HepG2 (cell line): ENCODE results near the gene CDK2. TPM values are rescaled to one million over a fixed set of nuclear protein-coding genes. Genes with fewer than 3 reads are reported as not detected.

Source experiments
- AGO1 ChIP-seq: fragments of 200-400 bp; formaldehyde crosslinking; IDR thresholded peaks from 2 replicates; pipeline ENCODE4 v1.6.1; 2017; ENCODE audit warnings: mild to moderate bottlenecking, low read depth, low read length, moderate library complexity; ENCODE audit not compliant: poor library complexity, severe bottlenecking
- AGO2 ChIP-seq: fragments of 200-400 bp; formaldehyde crosslinking; optimal IDR thresholded peaks from 2 replicates; pipeline ENCODE3; 2017; ENCODE audit warnings: mild to moderate bottlenecking, low read depth, low read length, moderate library complexity
- AKAP8 ChIP-seq: sonication (generic); formaldehyde crosslinking; IDR thresholded peaks from 2 replicates; pipeline ENCODE4 v1.5.1; 2020; ENCODE audit warnings: mild to moderate bottlenecking, missing genetic modification reagents
- ELF1 ChIP-seq: sonication (generic); formaldehyde crosslinking; IDR thresholded peaks from 2 replicates; pipeline ENCODE4 v1.4.0; 2020; ENCODE audit warnings: missing genetic modification reagents
- ETV5 ChIP-seq: IDR thresholded peaks from 2 replicates; pipeline ENCODE4 v1.6.1; 2018; ENCODE audit warnings: missing biosample characterization, missing genetic modification reagents, inconsistent platforms, borderline replicate concordance
- GATAD1 ChIP-seq: IDR thresholded peaks from 2 replicates; pipeline ENCODE4 v1.6.1; 2016; ENCODE audit warnings: missing genetic modification reagents, missing compliant biosample characterization
- HNRNPUL1 ChIP-seq: fragments of 200-400 bp; formaldehyde crosslinking; IDR thresholded peaks from 2 replicates; pipeline ENCODE4 v1.6.1; 2017; ENCODE audit warnings: low read depth, mild to moderate bottlenecking, low read length, moderate library complexity
- HOXA3 ChIP-seq: sonication (generic); formaldehyde crosslinking; IDR thresholded peaks from 2 replicates; pipeline ENCODE4 v1.5.0; 2020; ENCODE audit warnings: missing genetic modification reagents
- MAZ ChIP-seq, 2 experiments: sonication (generic) in 1 of 2; formaldehyde crosslinking in 1 of 2; IDR thresholded peaks; 2 replicates each; pipeline versions ENCODE4 v1.5.0 to v1.6.1; 2012 to 2020; ENCODE audit warnings: low read depth in 2 of 2, mild to moderate bottlenecking in 2 of 2, borderline replicate concordance in 1 of 2, improper control_type of control experiment in 1 of 2, low read length in 1 of 2, missing genetic modification reagents in 1 of 2, moderate library complexity in 1 of 2
- NFKBIZ ChIP-seq: IDR thresholded peaks from 2 replicates; pipeline ENCODE4 v1.6.1; 2018; ENCODE audit warnings: missing genetic modification reagents, missing compliant biosample characterization
- TCF12 ChIP-seq, 2 experiments: fragments of 450-650 bp in 1 of 2; sonication (generic) in 1 of 2; formaldehyde crosslinking in 1 of 2; IDR thresholded peaks; 2 replicates each; pipeline versions ENCODE4 v1.6.1 to v1.8.0; 2017 to 2022; ENCODE audit warnings: antibody characterized with exemption in 1 of 2, mild to moderate bottlenecking in 1 of 2, missing genetic modification reagents in 1 of 2, moderate library complexity in 1 of 2
- TOE1 ChIP-seq: sonication (generic); formaldehyde crosslinking; IDR thresholded peaks from 2 replicates; pipeline ENCODE4 v1.4.0; 2020; ENCODE audit warnings: mild to moderate bottlenecking, missing genetic modification reagents
- ZFY ChIP-seq: sonication (generic); formaldehyde crosslinking; IDR thresholded peaks from 2 replicates; pipeline ENCODE4 v1.4.0; 2020; ENCODE audit warnings: missing genetic modification reagents
- ZMYM4 ChIP-seq: sonication (generic); formaldehyde crosslinking; IDR thresholded peaks from 2 replicates; pipeline ENCODE4 v1.8.1; 2023; ENCODE audit warnings: mild to moderate bottlenecking, missing genetic modification reagents
- ZNF10 ChIP-seq: sonication (generic); formaldehyde crosslinking; IDR thresholded peaks from 2 replicates; pipeline ENCODE4 v1.4.0; 2020; ENCODE audit warnings: mild to moderate bottlenecking, low read depth, missing genetic modification reagents, borderline replicate concordance
- ZNF12 ChIP-seq: sonication (generic); formaldehyde crosslinking; IDR thresholded peaks from 2 replicates; pipeline ENCODE4 v1.5.0; 2020; ENCODE audit warnings: missing genetic modification reagents
- ZNF20 ChIP-seq: sonication (generic); formaldehyde crosslinking; IDR thresholded peaks from 2 replicates; pipeline ENCODE4 v1.4.0; 2020; ENCODE audit warnings: mild to moderate bottlenecking, moderate library complexity, missing genetic modification reagents
- ZNF335 ChIP-seq: sonication (generic); formaldehyde crosslinking; IDR thresholded peaks from 2 replicates; pipeline ENCODE4 v1.4.0; 2020; ENCODE audit warnings: missing genetic modification reagents
- ZNF549 ChIP-seq: sonication (generic); formaldehyde crosslinking; IDR thresholded peaks from 2 replicates; pipeline ENCODE4 v1.5.0; 2020; ENCODE audit warnings: missing genetic modification reagents
- ZNF605 ChIP-seq: sonication (generic); formaldehyde crosslinking; IDR thresholded peaks from 2 replicates; pipeline ENCODE4 v1.8.0; 2022; ENCODE audit warnings: mild to moderate bottlenecking, missing genetic modification reagents
- ZNF644 ChIP-seq: IDR thresholded peaks from 2 replicates; pipeline ENCODE4 v1.6.1; 2016; ENCODE audit warnings: low read depth
- ZNF674 ChIP-seq: sonication (generic); formaldehyde crosslinking; IDR thresholded peaks from 2 replicates; pipeline ENCODE4 v1.5.0; 2020; ENCODE audit warnings: low read depth, mild to moderate bottlenecking, missing genetic modification reagents
- ZNF724P ChIP-seq: sonication (generic); formaldehyde crosslinking; IDR thresholded peaks from 2 replicates; pipeline ENCODE4 v1.8.0; 2022; ENCODE audit warnings: missing genetic modification reagents, borderline replicate concordance
- ZNF780A ChIP-seq: sonication (generic); formaldehyde crosslinking; IDR thresholded peaks from 2 replicates; pipeline ENCODE4 v1.8.0; 2022; ENCODE audit warnings: mild to moderate bottlenecking, missing genetic modification reagents, moderate library complexity
- ZSCAN12 ChIP-seq: sonication (generic); formaldehyde crosslinking; IDR thresholded peaks from 2 replicates; pipeline ENCODE4 v1.9.0; 2021; ENCODE audit warnings: mild to moderate bottlenecking, missing genetic modification reagents
- polyA plus RNA-seq, 8 experiments: library from polyadenylated mRNA; depleted of rRNA in 3 of 8; stranded (reverse) in 7 of 8; unstranded in 1 of 8; fragments of >200 nt; fragmentation: Illumina TruSeq in 4 of 8; extraction: Trizol in 4 of 8; gene quantifications; 2 replicates each; pipeline versions ENCODE4 v1.2.1 to v1.2.3, GENCODE V29; 2011 to 2016; ENCODE audit warnings: low read depth in 4 of 8, missing spikeins in 1 of 8, mixed read lengths in 1 of 8; ENCODE audit not compliant: insufficient read depth in 1 of 8
- total RNA-seq, 5 experiments: library from RNA; depleted of rRNA; stranded (reverse); fragments of >200 nt; fragmentation: Illumina TruSeq; extraction: Trizol; gene quantifications; 2 replicates each; pipeline ENCODE4 v1.2.3, GENCODE V29; 2016; ENCODE audit warnings: low read depth in 1 of 5
- TF ChIP-seq, protein P1 (sequence below): sonication (generic); formaldehyde crosslinking; IDR thresholded peaks from 2 replicates; pipeline ENCODE4; 2020; ENCODE audit warnings: missing genetic modification reagents, mild to moderate bottlenecking, borderline replicate concordance
- TF ChIP-seq, protein P2 (sequence below): conservative IDR thresholded peaks from 2 replicates; pipeline ENCODE4 v1.6.1; 2018; ENCODE audit warnings: missing genetic modification reagents

The CDK2 gene
- total and polyA plus RNA-seq, 2 of the 13 experiments (the other 11 are each of a cell fraction or from before 2014, with no cell fraction given): 47.5 to 52.6 TPM

DNA sequence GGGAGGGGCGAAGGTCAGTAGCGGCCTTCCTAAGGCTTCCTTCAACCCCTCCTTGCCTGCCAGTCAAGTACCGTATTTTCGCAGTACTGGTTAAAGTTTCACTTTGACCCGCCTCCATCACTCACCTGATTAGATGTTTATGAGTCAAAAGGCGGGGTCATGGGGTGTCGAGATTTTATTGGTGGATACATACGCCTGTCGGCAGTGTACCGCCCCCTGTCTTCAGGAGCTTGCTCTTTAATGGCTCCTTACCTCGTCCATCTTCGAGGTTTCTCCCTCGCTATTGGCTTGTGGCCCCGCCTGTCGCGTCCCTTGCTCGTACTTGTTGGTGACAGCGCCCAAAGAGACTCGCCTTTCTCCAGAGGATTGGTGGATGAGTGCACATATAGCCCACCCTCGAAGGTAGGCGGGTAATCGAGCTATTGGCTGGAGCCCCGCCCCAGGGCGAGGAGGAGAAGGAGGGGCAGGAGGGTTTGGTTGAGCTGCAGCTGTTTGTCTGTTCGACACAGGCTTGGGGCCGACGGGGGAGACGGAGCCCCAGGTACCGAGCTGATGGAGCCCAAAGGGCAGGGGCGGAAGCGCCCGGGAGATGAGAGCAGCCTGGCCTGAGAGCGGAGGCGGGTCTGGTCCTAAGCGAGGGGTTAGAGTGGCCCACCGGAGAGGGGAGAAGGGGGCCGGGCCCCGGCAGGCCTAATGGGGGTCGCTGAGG is 7.1 kb downstream of the CDK2 start, which contains the start of gene RAB5B (continued):
- peak; percentile 48; the same call in 1 of the 2 replicates for TF ChIP-seq ETV5 (CRISPR knock-in tag)
- peak; percentile 77; the same call in 1 of the 2 replicates for TF ChIP-seq GATAD1
- TF ChIP-seq NFKBIZ (CRISPR knock-in tag): no peak
- TF ChIP-seq ZNF10: no peak
- TF ChIP-seq ZNF644 (CRISPR knock-in tag): 0 out of 2 replicates have a peak, but pooled peaks have one; percentile 31
- TF ChIP-seq ZNF724P (CRISPR knock-in tag): no peak
- TF ChIP-seq, protein P1, sequence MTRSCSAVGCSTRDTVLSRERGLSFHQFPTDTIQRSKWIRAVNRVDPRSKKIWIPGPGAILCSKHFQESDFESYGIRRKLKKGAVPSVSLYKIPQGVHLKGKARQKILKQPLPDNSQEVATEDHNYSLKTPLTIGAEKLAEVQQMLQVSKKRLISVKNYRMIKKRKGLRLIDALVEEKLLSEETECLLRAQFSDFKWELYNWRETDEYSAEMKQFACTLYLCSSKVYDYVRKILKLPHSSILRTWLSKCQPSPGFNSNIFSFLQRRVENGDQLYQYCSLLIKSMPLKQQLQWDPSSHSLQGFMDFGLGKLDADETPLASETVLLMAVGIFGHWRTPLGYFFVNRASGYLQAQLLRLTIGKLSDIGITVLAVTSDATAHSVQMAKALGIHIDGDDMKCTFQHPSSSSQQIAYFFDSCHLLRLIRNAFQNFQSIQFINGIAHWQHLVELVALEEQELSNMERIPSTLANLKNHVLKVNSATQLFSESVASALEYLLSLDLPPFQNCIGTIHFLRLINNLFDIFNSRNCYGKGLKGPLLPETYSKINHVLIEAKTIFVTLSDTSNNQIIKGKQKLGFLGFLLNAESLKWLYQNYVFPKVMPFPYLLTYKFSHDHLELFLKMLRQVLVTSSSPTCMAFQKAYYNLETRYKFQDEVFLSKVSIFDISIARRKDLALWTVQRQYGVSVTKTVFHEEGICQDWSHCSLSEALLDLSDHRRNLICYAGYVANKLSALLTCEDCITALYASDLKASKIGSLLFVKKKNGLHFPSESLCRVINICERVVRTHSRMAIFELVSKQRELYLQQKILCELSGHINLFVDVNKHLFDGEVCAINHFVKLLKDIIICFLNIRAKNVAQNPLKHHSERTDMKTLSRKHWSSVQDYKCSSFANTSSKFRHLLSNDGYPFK (CRISPR knock-in tag): peak; percentile 82
- no peak for TF ChIP-seq ZNF12 (CRISPR knock-in tag)
- TF ChIP-seq AGO1: peak; percentile 82
- peak; percentile 95 for TF ChIP-seq ZFY (CRISPR knock-in tag)
- 0 out of 2 replicates have a peak, but pooled peaks have one; percentile 65 for TF ChIP-seq ZNF335 (CRISPR knock-in tag)
- no peak for TF ChIP-seq AKAP8 (CRISPR knock-in tag)
- no peak for TF ChIP-seq ZSCAN12 (CRISPR knock-in tag)
- TF ChIP-seq, protein P2, sequence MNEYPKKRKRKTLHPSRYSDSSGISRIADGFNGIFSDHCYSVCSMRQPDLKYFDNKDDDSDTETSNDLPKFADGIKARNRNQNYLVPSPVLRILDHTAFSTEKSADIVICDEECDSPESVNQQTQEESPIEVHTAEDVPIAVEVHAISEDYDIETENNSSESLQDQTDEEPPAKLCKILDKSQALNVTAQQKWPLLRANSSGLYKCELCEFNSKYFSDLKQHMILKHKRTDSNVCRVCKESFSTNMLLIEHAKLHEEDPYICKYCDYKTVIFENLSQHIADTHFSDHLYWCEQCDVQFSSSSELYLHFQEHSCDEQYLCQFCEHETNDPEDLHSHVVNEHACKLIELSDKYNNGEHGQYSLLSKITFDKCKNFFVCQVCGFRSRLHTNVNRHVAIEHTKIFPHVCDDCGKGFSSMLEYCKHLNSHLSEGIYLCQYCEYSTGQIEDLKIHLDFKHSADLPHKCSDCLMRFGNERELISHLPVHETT: no peak
- TF ChIP-seq ZNF674: no peak
- TF ChIP-seq ZNF780A (CRISPR knock-in tag): no peak
- TF ChIP-seq ELF1 (CRISPR knock-in tag): peak; percentile 67
- peak; percentile 59; the same call in 1 of the 2 replicates for TF ChIP-seq HOXA3 (CRISPR knock-in tag)
- peak; percentile 81; the same call in 1 of the 2 replicates for TF ChIP-seq ZNF605 (CRISPR knock-in tag)
- TF ChIP-seq TOE1 (CRISPR knock-in tag): no peak
- no peak for TF ChIP-seq ZNF549 (CRISPR knock-in tag)
- TF ChIP-seq TCF12 (IDR thresholded peaks at IDR 0.05): no peak
- no peak; the same call in 1 of the 2 replicates for TF ChIP-seq TCF12 (CRISPR knock-in tag; IDR thresholded peaks at IDR 0.05)
- TF ChIP-seq HNRNPUL1: no peak
- TF ChIP-seq ZMYM4: peak; percentile 84
- TF ChIP-seq ZNF20: no peak
- TF ChIP-seq MAZ (IDR thresholded peaks at IDR 0.05; ENCODE audit: borderline replicate concordance, low read depth, low read length): peak; percentile 67
- peak; percentile 48; the same call in 1 of the 2 replicates for TF ChIP-seq MAZ (CRISPR knock-in tag; IDR thresholded peaks at IDR 0.05; ENCODE audit: low read depth)
- TF ChIP-seq AGO2: peak; percentile 75
